ENCODE data around the gene ZNF236. TPM values are rescaled to one million over a fixed set of nuclear protein-coding genes. Genes with fewer than 3 reads are reported as not detected.
A peak's percentile ranks its signal among the peaks of the same experiment; 100 is the strongest.

Gene ZNF236
- polyA plus RNA-seq, 3 donors: 1.7 to 6.5 (median 2.4) TPM

- H3K4me2 ChIP-seq (replicated peaks; ENCODE audit: extremely low read depth, low read length, poor library complexity, severe bottlenecking): no peak overlapping the region
- H3K9ac ChIP-seq (ENCODE audit: insufficient read depth, low read length, poor library complexity, severe bottlenecking): no peak overlapping the region
- TF ChIP-seq CTCF (IDR thresholded peaks at IDR 0.05): no peak
- peaks cover 15 to 18% of the 10 kb centered on the region in 2 donors for H3K9me3 ChIP-seq (replicated peaks in 1 of 2; ENCODE audit: control insufficient read depth in 1 of 2, insufficient read depth in 1 of 2, low read length in 2 of 2)
- H3K27me3 Mint-ChIP-seq (ENCODE audit: low read depth in 3 of 3): no peaks in the 10 kb centered on the region
- H2AFZ ChIP-seq (ENCODE audit: insufficient read depth, low read depth, low read length, poor library complexity, severe bottlenecking): no peak overlapping the region
- H3K36me3 Mint-ChIP-seq: peaks cover 72 to 84% of the 10 kb centered on the region in 2 donors
- DNase-seq: no peak
- H3K4me1 Mint-ChIP-seq: no peaks in the 10 kb centered on the region
- H3K4me3 Mint-ChIP-seq: no peak overlapping the region
- no peaks in the 10 kb centered on the region for H3K79me2 ChIP-seq (ENCODE audit: insufficient read depth, low read length)
- no peak overlapping the region for H3K27ac ChIP-seq (ENCODE audit: low read depth in 1 of 2, low read length in 2 of 2)
- H3K36me3 ChIP-seq (replicated peaks in 1 of 2; ENCODE audit: control insufficient read depth in 1 of 2, insufficient read depth in 2 of 2, low read length in 2 of 2): peaks cover 65 to 85% of the 10 kb centered on the region in 2 donors
- intact Hi-C loops (cut with micrococcal nuclease): no loop called here
- H3K9me3 Mint-ChIP-seq: peaks cover 5 to 12% (median 7%) of the 10 kb centered on the region in 7 donors
- no peak overlapping the region for H3K27ac Mint-ChIP-seq
- H3K4me1 ChIP-seq (ENCODE audit: control insufficient read depth in 1 of 2, insufficient read depth in 2 of 2, low read length in 2 of 2): no peaks in the 10 kb centered on the region
- WGBS (ENCODE audit: insufficient coverage): 97% methylated on average over 3 of the region's 3 CpGs
- H3K4me3 ChIP-seq (replicated peaks in 1 of 3; ENCODE audit: low read depth in 2 of 3, low read length in 3 of 3): no peak overlapping the region
- no peaks in the 10 kb centered on the region for H4K20me1 ChIP-seq (ENCODE audit: insufficient read depth, low read length)
- H3K27me3 ChIP-seq (ENCODE audit: control insufficient read depth in 2 of 2, insufficient read depth in 2 of 2, low read length in 2 of 2): no peaks in the 10 kb centered on the region
These were observed 73.1 kb downstream of the ZNF236 start for GRCh38 chr18:76895498-76895897.

GRCh38 chr18:76896677-76897076 lies 74.3 kb downstream of the ZNF236 start:
- H3K36me3 Mint-ChIP-seq: peaks cover 68 to 82% of the 10 kb centered on the region in 2 donors
- Histone ChIP-seq H3K36me3 (replicated peaks in 1 of 2; ENCODE audit: control insufficient read depth in 1 of 2, insufficient read depth in 2 of 2, low read length in 2 of 2) (peaks cover 65 to 88% of the 10 kb centered on the region in 2 donors), H3K9ac (ENCODE audit: insufficient read depth, low read length, poor library complexity, severe bottlenecking) (no peak overlapping the region), H4K20me1 (ENCODE audit: insufficient read depth, low read length) (no peaks in the 10 kb centered on the region), H3K9me3 (replicated peaks in 1 of 2; ENCODE audit: control insufficient read depth in 1 of 2, insufficient read depth in 1 of 2, low read length in 2 of 2) (peaks cover 15 to 21% of the 10 kb centered on the region in 2 donors), H3K79me2 (ENCODE audit: insufficient read depth, low read length) (no peaks in the 10 kb centered on the region), H3K4me3 (replicated peaks in 1 of 3; ENCODE audit: low read depth in 2 of 3, low read length in 3 of 3) (no peak overlapping the region), H3K27ac (ENCODE audit: low read depth in 1 of 2, low read length in 2 of 2) (no peak overlapping the region), H3K4me2 (replicated peaks; ENCODE audit: extremely low read depth, low read length, poor library complexity, severe bottlenecking) (no peak overlapping the region), H2AFZ (ENCODE audit: insufficient read depth, low read depth, low read length, poor library complexity, severe bottlenecking) (no peak overlapping the region), H3K27me3 (ENCODE audit: control insufficient read depth in 2 of 2, insufficient read depth in 2 of 2, low read length in 2 of 2) (no peaks in the 10 kb centered on the region), H3K4me1 (ENCODE audit: control insufficient read depth in 1 of 2, insufficient read depth in 2 of 2, low read length in 2 of 2) (no peaks in the 10 kb centered on the region)
- H3K27me3 Mint-ChIP-seq (ENCODE audit: low read depth in 3 of 3): no peaks in the 10 kb centered on the region
- no peak for TF ChIP-seq CTCF (IDR thresholded peaks at IDR 0.05)
- peak overlapping the region in 1 of 7 donors; percentile 43 for H3K27ac Mint-ChIP-seq
- H3K4me1 Mint-ChIP-seq: no peaks in the 10 kb centered on the region
- intact Hi-C loops (cut with micrococcal nuclease): no loop called here
- peaks cover 3 to 8% (median 6%) of the 10 kb centered on the region in 7 donors for H3K9me3 Mint-ChIP-seq
- no peak for DNase-seq
- no peak overlapping the region for H3K4me3 Mint-ChIP-seq
